WTC11 (cell line): Measurements from ENCODE around the gene MAGED1. TPM values are rescaled to one million over a fixed set of nuclear protein-coding genes. Genes with fewer than 3 reads are reported as not detected.

Experiments used
- ATAC-seq: fragments of 200-7000 bp; cut with Tn5 transposase; 2 replicates; pipeline ENCODE4 v1.10.0; 2021; ENCODE audit warnings: mild to moderate bottlenecking, moderate library complexity
- CTCF ChIA-PET: fragments of 300-600 bp; sonication (Branson Sonifier 250); formaldehyde crosslinking; loops from one replicate; lab custom pipeline; 2021; ENCODE audit warnings: antibody characterized with exemption; lab: Charles Lee
- POLR2A ChIA-PET: fragments of 350-600 bp; sonication (Branson Sonifier 250); formaldehyde crosslinking; loops from one replicate; lab custom pipeline; 2021; ENCODE audit warnings: antibody characterized with exemption; lab: Charles Lee
- DNase-seq: peaks from one replicate; pipeline ENCODE4 v3.0.0; 2021; ENCODE audit warnings: low spot score
- H3K27ac Mint-ChIP-seq: 2 replicates; pipeline ENCODE4 v1.8.0; 2021; ENCODE audit warnings: mixed read lengths
- H3K27me3 Mint-ChIP-seq: 2 replicates; pipeline ENCODE4 v1.8.0; 2021; ENCODE audit warnings: low read depth, mild to moderate bottlenecking, moderate library complexity, mixed read lengths
- H3K36me3 Mint-ChIP-seq: 2 replicates; pipeline ENCODE4 v1.8.0; 2021; ENCODE audit warnings: mixed read lengths
- H3K4me1 Mint-ChIP-seq: 2 replicates; pipeline ENCODE4 v1.8.0; 2022; ENCODE audit warnings: mixed read lengths
- H3K4me3 Mint-ChIP-seq: 2 replicates; pipeline ENCODE4 v1.8.0; 2021; ENCODE audit warnings: mild to moderate bottlenecking, moderate library complexity, mixed read lengths
- H3K9me3 Mint-ChIP-seq: 2 replicates; pipeline ENCODE4 v1.8.0; 2021; ENCODE audit warnings: mixed read lengths
- CBFB ChIP-seq: sonication (generic); formaldehyde crosslinking; IDR thresholded peaks from 2 replicates; pipeline ENCODE4 v1.8.1; 2022; ENCODE audit warnings: mild to moderate bottlenecking, low read depth, missing genetic modification reagents
- ELF4 ChIP-seq: sonication (generic); formaldehyde crosslinking; IDR thresholded peaks from 2 replicates; pipeline ENCODE4 v1.8.1; 2022; ENCODE audit warnings: low read depth, mild to moderate bottlenecking, moderate library complexity, missing genetic modification reagents
- ETV6 ChIP-seq: sonication (generic); formaldehyde crosslinking; IDR thresholded peaks from 2 replicates; pipeline ENCODE4 v1.8.1; 2022; ENCODE audit warnings: mild to moderate bottlenecking, missing genetic modification reagents
- FOXK1 ChIP-seq: sonication (generic); formaldehyde crosslinking; IDR thresholded peaks from 2 replicates; pipeline ENCODE4 v1.8.0; 2022; ENCODE audit warnings: mild to moderate bottlenecking, moderate library complexity, missing genetic modification reagents
- NR1H2 ChIP-seq: sonication (generic); formaldehyde crosslinking; IDR thresholded peaks from 2 replicates; pipeline ENCODE4 v1.9.0; 2021; ENCODE audit warnings: mild to moderate bottlenecking, moderate library complexity, missing genetic modification reagents
- NR2C2 ChIP-seq: sonication (generic); formaldehyde crosslinking; IDR thresholded peaks from 2 replicates; pipeline ENCODE4 v1.8.0; 2022; ENCODE audit warnings: mild to moderate bottlenecking, missing genetic modification reagents
- SMAD3 ChIP-seq: sonication (generic); formaldehyde crosslinking; IDR thresholded peaks from 2 replicates; pipeline ENCODE4 v1.8.0; 2022; ENCODE audit warnings: missing genetic modification reagents, mild to moderate bottlenecking, borderline replicate concordance
- SOX15 ChIP-seq: fragments of 250-450 bp; sonication (Bioruptor Pico); IDR thresholded peaks from 2 replicates; pipeline ENCODE4 v1.9.0; 2021; ENCODE audit warnings: mild to moderate bottlenecking
- TCF7 ChIP-seq: sonication (generic); formaldehyde crosslinking; IDR thresholded peaks from 2 replicates; pipeline ENCODE4 v1.8.0; 2022; ENCODE audit warnings: mild to moderate bottlenecking, low read depth, missing genetic modification reagents, moderate library complexity
- ZNF232 ChIP-seq: sonication (generic); formaldehyde crosslinking; IDR thresholded peaks from 2 replicates; pipeline ENCODE4 v1.8.0; 2022; ENCODE audit warnings: mild to moderate bottlenecking, missing genetic modification reagents
- ZNF263 ChIP-seq: sonication (generic); formaldehyde crosslinking; IDR thresholded peaks from 2 replicates; pipeline ENCODE4 v1.8.1; 2022; ENCODE audit warnings: low read depth, mild to moderate bottlenecking, moderate library complexity, missing genetic modification reagents
- total RNA-seq: library from RNA; stranded (reverse); gene quantifications from 3 replicates; pipeline ENCODE4 v1.2.3, GENCODE V29; 2021
- TF ChIP-seq, protein P1 (sequence below): sonication (generic); formaldehyde crosslinking; IDR thresholded peaks from 2 replicates; pipeline ENCODE4 v1.8.1; 2023; ENCODE audit warnings: mild to moderate bottlenecking, missing genetic modification reagents, moderate library complexity
- TF ChIP-seq, protein P2 (sequence below): sonication (generic); formaldehyde crosslinking; IDR thresholded peaks from 2 replicates; pipeline ENCODE4 v1.8.1; 2023; ENCODE audit warnings: mild to moderate bottlenecking, missing genetic modification reagents
- TF ChIP-seq, protein P3 (sequence below): sonication (generic); formaldehyde crosslinking; IDR thresholded peaks from 2 replicates; pipeline ENCODE4 v1.8.0; 2022; ENCODE audit warnings: mild to moderate bottlenecking, missing genetic modification reagents
- TF ChIP-seq, protein P4 (sequence below): sonication (generic); formaldehyde crosslinking; IDR thresholded peaks from 2 replicates; pipeline ENCODE4 v1.8.1; 2023; ENCODE audit warnings: mild to moderate bottlenecking, moderate library complexity, missing genetic modification reagents

Gene MAGED1
- total RNA-seq, 1 experiment from 2014 or later: 135 TPM

DNA sequence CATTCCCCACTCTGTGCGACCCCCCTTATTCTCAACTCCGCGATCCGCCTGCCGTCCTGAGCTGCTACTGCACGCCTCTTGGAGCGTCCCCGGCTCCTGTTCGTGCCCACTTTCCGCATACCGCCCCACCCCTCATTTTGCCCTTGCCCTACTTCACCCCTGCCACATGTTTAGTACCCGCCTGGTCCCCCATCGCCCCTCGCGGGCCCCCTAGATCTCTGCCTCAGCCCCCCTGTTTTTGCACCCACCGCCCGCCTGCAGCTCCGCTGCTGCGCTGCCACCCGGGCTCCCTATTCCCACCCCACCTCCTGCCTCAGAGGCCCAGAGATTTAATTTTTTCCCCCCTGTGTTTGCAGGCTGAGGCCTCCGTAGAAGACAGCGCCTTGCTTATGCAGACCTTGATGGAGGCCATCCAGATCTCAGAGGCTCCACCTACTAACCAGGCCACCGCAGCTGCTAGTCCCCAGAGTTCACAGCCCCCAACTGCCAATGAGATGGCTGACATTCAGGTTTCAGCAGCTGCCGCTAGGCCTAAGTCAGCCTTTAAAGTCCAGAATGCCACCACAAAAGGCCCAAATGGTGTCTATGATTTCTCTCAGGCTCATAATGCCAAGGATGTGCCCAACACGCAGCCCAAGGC lies 1.4 kb downstream of the MAGED1 start:
- peaks cover 11% of the 10 kb centered on the region for H3K4me1 Mint-ChIP-seq
- TF ChIP-seq SOX15 (CRISPR knock-in tag) (no peak), NR1H2 (CRISPR knock-in tag) (no peak), ETV6 (CRISPR knock-in tag) (no peak), SMAD3 (CRISPR knock-in tag) (no peak), CBFB (CRISPR knock-in tag) (no peak), ZNF263 (CRISPR knock-in tag) (no peak)
- DNase-seq (peak; percentile 22), ATAC-seq (peak; percentile 4)
- no peaks in the 10 kb centered on the region for H3K27me3 Mint-ChIP-seq
- ChIA-PET CTCF (interaction anchor here (0.7 to 1.3 kb wide), 3 partner anchors 91 to 367 kb away, joined by 3 to 4 read pairs (median 4); no protein-coding TSS in a partner anchor), POLR2A (interaction anchor here (0.7 kb wide), 1 partner anchor 22 kb away, joined by 4 read pairs; no protein-coding TSS in a partner anchor)
- no peaks in the 10 kb centered on the region for H3K9me3 Mint-ChIP-seq
- H3K27ac Mint-ChIP-seq: no peak overlapping the region
- H3K4me3 Mint-ChIP-seq: peak overlapping the region; percentile 95
- H3K36me3 Mint-ChIP-seq: peaks cover 34% of the 10 kb centered on the region

DNA sequence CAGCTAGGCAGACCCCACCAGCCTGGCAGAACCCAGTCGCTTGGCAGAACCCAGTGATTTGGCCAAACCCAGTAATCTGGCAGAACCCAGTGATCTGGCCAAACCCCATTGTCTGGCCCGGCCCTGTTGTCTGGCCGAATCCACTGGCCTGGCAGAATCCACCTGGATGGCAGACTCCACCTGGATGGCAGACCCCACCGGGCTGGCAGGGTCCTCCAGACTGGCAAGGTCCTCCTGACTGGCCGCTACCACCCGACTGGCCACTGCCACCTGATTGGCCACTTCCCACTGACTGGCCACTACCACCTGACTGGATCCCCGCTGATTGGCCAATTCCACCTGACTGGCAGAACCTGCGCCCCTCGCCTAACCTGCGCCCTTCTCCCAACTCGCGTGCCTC lies 3.2 kb downstream of the MAGED1 start:
- peaks cover 47% of the 10 kb centered on the region for H3K36me3 Mint-ChIP-seq
- peaks cover 8% of the 10 kb centered on the region for H3K4me1 Mint-ChIP-seq
- CTCF ChIA-PET: no interaction called here
- H3K27me3 Mint-ChIP-seq: no peaks in the 10 kb centered on the region
- ATAC-seq (no peak), DNase-seq (no peak)
- POLR2A ChIA-PET: no interaction called here
- no peaks in the 10 kb centered on the region for H3K9me3 Mint-ChIP-seq
- no peak overlapping the region for H3K4me3 Mint-ChIP-seq
- H3K27ac Mint-ChIP-seq: no peak overlapping the region
- TF ChIP-seq ELF4 (CRISPR knock-in tag) (no peak), NR2C2 (CRISPR knock-in tag) (no peak), ZNF232 (no peak)

DNA sequence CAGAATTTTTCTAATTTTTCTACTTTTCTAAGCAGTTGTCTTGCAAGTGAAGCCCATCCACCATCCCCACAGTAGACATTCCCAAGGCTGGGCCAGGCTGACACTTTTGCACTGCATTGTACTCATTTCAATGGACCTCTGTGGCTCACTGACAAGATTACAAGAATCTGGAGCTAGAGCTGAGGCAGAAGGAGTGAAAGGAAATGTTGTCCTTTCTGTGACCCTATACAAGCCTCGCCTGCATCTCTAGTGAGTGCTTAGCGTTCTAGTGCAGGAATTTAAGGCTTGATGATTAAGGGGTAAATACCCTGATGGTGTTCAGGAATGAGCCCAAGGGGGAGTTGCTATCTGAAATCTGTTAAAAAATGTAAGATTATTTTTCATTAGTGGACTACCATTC lies 6.3 kb downstream of the MAGED1 start:
- no peak for DNase-seq
- H3K36me3 Mint-ChIP-seq: peaks cover 58% of the 10 kb centered on the region
- no peaks in the 10 kb centered on the region for H3K27me3 Mint-ChIP-seq
- TF ChIP-seq, protein P1, sequence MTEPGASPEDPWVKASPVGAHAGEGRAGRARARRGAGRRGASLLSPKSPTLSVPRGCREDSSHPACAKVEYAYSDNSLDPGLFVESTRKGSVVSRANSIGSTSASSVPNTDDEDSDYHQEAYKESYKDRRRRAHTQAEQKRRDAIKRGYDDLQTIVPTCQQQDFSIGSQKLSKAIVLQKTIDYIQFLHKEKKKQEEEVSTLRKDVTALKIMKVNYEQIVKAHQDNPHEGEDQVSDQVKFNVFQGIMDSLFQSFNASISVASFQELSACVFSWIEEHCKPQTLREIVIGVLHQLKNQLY (CRISPR knock-in tag): no peak
- TF ChIP-seq ETV6 (CRISPR knock-in tag) (no peak), FOXK1 (CRISPR knock-in tag) (no peak), TCF7 (CRISPR knock-in tag) (no peak)
- TF ChIP-seq, protein P2, sequence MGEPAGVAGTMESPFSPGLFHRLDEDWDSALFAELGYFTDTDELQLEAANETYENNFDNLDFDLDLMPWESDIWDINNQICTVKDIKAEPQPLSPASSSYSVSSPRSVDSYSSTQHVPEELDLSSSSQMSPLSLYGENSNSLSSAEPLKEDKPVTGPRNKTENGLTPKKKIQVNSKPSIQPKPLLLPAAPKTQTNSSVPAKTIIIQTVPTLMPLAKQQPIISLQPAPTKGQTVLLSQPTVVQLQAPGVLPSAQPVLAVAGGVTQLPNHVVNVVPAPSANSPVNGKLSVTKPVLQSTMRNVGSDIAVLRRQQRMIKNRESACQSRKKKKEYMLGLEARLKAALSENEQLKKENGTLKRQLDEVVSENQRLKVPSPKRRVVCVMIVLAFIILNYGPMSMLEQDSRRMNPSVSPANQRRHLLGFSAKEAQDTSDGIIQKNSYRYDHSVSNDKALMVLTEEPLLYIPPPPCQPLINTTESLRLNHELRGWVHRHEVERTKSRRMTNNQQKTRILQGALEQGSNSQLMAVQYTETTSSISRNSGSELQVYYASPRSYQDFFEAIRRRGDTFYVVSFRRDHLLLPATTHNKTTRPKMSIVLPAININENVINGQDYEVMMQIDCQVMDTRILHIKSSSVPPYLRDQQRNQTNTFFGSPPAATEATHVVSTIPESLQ: no peak
- TF ChIP-seq, protein P3, sequence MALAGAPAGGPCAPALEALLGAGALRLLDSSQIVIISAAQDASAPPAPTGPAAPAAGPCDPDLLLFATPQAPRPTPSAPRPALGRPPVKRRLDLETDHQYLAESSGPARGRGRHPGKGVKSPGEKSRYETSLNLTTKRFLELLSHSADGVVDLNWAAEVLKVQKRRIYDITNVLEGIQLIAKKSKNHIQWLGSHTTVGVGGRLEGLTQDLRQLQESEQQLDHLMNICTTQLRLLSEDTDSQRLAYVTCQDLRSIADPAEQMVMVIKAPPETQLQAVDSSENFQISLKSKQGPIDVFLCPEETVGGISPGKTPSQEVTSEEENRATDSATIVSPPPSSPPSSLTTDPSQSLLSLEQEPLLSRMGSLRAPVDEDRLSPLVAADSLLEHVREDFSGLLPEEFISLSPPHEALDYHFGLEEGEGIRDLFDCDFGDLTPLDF: no peak
- TF ChIP-seq, protein P4, sequence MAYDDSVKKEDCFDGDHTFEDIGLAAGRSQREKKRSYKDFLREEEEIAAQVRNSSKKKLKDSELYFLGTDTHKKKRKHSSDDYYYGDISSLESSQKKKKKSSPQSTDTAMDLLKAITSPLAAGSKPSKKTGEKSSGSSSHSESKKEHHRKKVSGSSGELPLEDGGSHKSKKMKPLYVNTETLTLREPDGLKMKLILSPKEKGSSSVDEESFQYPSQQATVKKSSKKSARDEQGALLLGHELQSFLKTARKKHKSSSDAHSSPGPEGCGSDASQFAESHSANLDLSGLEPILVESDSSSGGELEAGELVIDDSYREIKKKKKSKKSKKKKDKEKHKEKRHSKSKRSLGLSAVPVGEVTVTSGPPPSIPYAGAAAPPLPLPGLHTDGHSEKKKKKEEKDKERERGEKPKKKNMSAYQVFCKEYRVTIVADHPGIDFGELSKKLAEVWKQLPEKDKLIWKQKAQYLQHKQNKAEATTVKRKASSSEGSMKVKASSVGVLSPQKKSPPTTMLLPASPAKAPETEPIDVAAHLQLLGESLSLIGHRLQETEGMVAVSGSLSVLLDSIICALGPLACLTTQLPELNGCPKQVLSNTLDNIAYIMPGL (CRISPR knock-in tag): no peak
- POLR2A ChIA-PET: no interaction called here
- no peak for ATAC-seq
- H3K4me3 Mint-ChIP-seq: no peak overlapping the region
- H3K4me1 Mint-ChIP-seq: peaks cover 3% of the 10 kb centered on the region; the same call in 1 of the 2 replicates
- CTCF ChIA-PET: no interaction called here
- no peaks in the 10 kb centered on the region for H3K9me3 Mint-ChIP-seq
- H3K27ac Mint-ChIP-seq: no peak overlapping the region
